Adipose tissue (tissue), 3 donors: Measurements from ENCODE around the gene UBE4A. TPM values are rescaled to one million over a fixed set of nuclear protein-coding genes. Genes with fewer than 3 reads are reported as not detected.
"Not testable (repeated sequence)": the region's sequence is repeated elsewhere in the genome, so short reads cannot be mapped to it uniquely, and the experiment has no call there.

Experiments used
- H3K27ac ChIP-seq: one replicate; pipeline ENCODE4 v1.5.1; 2013; ENCODE audit warnings: low read depth, low read length
- WGBS, 3 donors: extraction: QIAGEN DNeasy Blood & Tissue Kit; methylation state at CpG; one replicate each; pipeline ENCODE4 v1.1.7; 2013; 5-methylcytosine and 5-hydroxymethylcytosine counted together
- polyA plus RNA-seq, 3 donors: library from polyadenylated mRNA; stranded (reverse); fragments of 200-250 nt; gene quantifications; one replicate each; pipeline ENCODE4 v1.2.3, GENCODE V29; 2013
- donor health status: healthy with polysubstance abuse.
- donor health status: Bipolar disorder and iron deficiency.
- donor health status: healthy.

UBE4A gene
- polyA plus RNA-seq, 3 donors: 7.9 to 14.7 (median 11.4) TPM

GRCh38 chr11:118383657-118384056 is 24.3 kb downstream of the UBE4A start:
- WGBS, 3 donors: 92 to 96% (median 96%) methylated on average over 3 of the region's 3 CpGs
- H3K27ac ChIP-seq: no peak overlapping the region

- no peak overlapping the region for H3K27ac ChIP-seq
- WGBS, 3 donors: 86 to 93% (median 91%) methylated on average over 6 of the region's 6 CpGs
Measured at GRCh38 chr11:118396097-118396501, 36.7 kb downstream of the UBE4A start.

- H3K27ac ChIP-seq: no peak overlapping the region
Measured at GRCh38 chr11:118397448-118397847, 38.0 kb downstream of the UBE4A start.

DNA sequence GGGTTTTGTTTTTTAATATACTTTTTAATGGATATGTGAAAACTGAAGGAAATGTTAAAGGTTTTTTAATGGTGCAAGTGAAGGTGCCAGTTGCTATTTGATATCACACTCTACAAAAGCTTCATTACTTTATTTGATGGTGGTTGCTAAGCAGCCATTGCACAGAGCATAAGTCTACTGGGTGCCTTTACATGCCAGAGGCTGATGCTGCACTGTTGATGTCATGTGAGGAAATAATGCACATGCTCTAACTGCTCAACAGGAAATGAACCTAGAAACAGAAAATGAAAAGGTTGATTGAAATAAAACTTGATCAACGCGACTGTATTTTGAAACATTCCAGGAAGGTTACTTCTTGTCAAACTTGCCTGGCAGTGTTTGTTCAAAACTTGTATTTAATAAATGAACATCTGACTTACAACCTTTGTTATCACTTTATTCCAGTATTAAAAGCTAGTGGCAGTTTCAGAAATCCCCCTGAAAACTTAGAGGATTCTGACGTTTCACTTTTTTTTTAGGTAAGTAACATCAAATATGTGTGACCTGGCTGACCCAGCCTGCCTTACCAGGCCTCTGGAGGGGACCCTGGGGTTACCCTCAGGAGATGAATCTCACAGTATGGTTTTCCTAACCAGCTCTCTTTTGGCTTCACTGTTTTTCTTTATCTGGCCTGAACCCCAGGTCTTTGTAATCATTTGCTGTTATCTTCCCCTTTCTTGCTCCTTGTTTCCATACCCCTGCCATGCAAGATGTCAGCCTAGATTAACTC is 39.6 kb downstream of the UBE4A start:
- H3K27ac ChIP-seq: no peak overlapping the region
- 51 to 64% (median 52%) methylated on average over 3 of the region's 3 CpGs for WGBS, 3 donors

GRCh38 chr11:118401151-118401879 is 41.9 kb downstream of the UBE4A start, which contains the start of gene ATP5MG:
Gene ATP5MG, plus strand, starts transcription at chr11:118401606. Its CDS starts 60 bp downstream, at chr11:118401666.
- WGBS, 3 donors: 0% methylated on average over 51 of the region's 51 CpGs
- H3K27ac ChIP-seq: no peak within 1 kb of the TSS

- no peak overlapping the region for H3K27ac ChIP-seq
- 1 to 2% (median 2%) methylated on average over 22 of the region's 22 CpGs for WGBS, 3 donors
Measured at GRCh38 chr11:118401880-118402590, 42.6 kb downstream of the UBE4A start.

GRCh38 chr11:118402594-118402993 is 43.2 kb downstream of the UBE4A start:
- 73 to 88% (median 77%) methylated on average over 7 of the region's 7 CpGs for WGBS, 3 donors
- not testable (repeated sequence) for H3K27ac ChIP-seq

- 58 to 67% (median 62%) methylated on average over 7 of the region's 7 CpGs for WGBS, 3 donors
- H3K27ac ChIP-seq: no peak overlapping the region
Measured at GRCh38 chr11:118406599-118407166, 47.3 kb downstream of the UBE4A start.

DNA sequence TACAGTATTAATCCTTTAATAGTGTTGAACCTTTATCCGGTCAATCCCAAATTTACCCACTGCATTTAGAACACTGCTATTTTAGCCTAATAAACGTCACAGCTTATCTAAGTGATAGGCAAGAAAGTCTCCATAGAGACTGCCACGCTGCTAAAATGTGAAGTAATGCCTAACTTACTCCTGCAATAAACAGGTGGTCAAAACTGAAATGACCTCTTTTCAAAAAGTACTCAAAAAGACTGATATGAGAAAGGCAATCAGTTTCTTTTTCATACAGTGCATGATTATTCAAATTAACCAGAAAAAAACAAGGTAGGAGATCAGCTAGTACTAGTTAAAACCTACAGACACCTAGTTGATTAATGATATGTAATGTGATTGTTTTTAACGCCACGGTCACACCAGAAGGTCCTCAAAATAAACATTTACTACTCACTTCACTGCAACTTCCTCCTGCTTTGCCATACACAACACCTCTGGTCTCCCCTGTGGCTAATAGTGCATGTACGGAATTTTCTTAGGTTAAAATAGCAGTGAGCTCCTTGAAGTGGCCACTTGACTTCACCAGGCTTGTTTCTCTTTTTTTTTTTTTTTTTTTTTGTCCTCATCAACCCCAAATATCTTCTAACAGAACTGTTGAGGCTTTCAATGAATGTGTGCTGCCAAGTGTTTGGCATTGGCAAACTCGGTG is 50.8 kb downstream of the UBE4A start:
- 59 to 90% (median 86%) methylated on average over 7 of the region's 7 CpGs for WGBS, 3 donors

DNA sequence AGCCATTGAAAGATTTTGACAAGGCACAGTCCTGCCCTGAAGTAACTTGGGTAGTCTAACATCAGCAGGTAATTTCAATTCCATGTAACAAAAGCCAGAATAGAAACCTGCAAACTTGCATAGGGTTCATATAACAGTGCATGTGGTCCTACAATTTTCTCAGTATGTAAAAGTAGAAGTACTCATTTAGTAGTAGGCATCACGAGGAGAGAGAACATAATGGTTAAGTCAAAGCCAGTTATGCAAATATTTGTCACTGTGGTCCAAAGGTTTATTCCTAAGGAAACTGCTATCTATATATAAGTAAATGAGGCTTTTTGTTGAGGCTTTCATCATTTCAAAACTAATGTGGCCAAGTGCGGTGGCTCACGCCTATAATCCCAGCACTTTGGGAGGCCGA is 52.1 kb downstream of the UBE4A start:
- WGBS, 3 donors: 81 to 95% (median 88%) methylated on average over 4 of the region's 4 CpGs
- H3K27ac ChIP-seq: no peak overlapping the region

More for the DNA sequence above, 50.8 kb downstream of the UBE4A start:
- no peak overlapping the region for H3K27ac ChIP-seq

DNA sequence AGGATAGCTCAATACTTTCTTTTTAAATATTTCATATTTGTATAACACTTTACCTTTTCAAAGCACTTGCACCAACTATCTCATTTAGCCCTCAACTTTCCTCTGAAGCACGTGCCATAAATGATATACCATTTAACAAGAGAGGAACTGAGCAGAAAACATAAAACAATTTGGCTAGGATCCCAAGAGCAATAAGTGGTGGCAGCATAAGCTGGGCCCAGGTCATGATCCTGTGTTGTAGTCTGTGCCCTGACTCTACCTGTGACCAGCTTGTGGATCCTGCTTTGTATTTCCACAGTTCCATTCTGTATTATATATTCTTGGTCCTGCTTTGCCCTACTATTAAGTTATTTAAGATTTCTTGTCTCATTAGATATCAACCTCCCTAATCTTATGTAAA is 53.5 kb downstream of the UBE4A start:
- no peak overlapping the region for H3K27ac ChIP-seq
- 74 to 89% (median 77%) methylated on average over 1 of the region's 1 CpG for WGBS, 3 donors

GRCh38 chr11:118415062-118415738 is 55.8 kb downstream of the UBE4A start:
- WGBS, 3 donors: 50 to 83% (median 59%) methylated on average over 8 of the region's 8 CpGs
- H3K27ac ChIP-seq: no peak overlapping the region

DNA sequence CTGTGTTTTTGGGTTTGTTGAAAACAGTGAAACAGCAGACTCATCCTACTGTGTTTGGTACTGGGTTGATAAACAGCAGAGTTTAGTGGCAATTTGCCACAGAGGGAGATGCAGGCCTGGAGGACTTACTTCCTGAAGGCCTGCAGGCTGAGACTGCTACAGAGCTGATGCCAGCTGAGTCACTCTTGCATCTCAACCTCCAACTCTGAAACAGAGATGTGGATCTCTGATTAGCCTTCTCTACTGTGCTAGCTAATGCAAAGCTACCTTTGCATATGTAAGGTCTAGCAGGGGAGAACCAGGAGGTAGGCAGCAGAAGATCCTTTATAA is 56.3 kb downstream of the UBE4A start:
- H3K27ac ChIP-seq: no peak overlapping the region

DNA sequence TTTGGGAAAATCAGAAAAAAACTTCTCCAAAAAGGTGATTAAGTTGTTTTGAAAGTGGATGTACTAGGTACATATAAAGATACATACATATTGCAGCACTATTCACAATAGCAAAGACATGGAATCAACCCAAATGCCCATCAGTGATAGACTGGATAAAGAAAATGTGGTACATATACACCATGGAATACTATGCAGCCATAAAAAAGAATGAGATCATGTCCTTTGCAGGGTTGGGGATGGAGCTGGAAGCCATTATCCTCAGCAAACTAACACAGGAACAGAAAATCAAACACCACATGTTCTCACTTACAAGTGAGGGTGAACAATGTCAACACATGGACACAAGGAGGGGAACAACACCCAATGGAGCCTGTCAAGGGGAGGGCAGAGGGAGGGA is 57.5 kb downstream of the UBE4A start:
- H3K27ac ChIP-seq: not testable (repeated sequence)

- 77 to 86% (median 80%) methylated on average over 4 of the region's 4 CpGs for WGBS, 3 donors
- H3K27ac ChIP-seq: no peak overlapping the region
Measured at GRCh38 chr11:118417801-118418200, 58.4 kb downstream of the UBE4A start.

DNA sequence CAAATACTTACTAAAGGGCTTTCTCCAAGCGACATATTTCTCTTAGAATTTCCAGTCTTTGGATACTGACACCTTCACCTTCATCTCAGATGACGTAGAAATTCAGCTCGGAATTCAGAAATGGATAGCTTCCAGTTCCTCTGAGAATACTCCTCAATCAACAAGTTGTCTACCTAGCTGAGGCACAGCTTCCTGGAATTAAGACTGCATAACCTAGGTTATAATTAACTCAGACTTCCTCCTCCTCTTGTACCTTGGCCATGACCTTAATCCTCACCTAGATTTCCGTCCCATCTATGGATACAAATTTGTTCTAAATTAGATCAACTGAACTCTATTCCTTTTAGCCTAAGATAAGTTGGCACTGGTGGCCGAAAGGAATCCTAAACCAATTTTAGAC is 59.4 kb downstream of the UBE4A start:
- H3K27ac ChIP-seq: no peak overlapping the region
- 49 to 80% (median 76%) methylated on average over 5 of the region's 5 CpGs for WGBS, 3 donors

GRCh38 chr11:118427707-118428106 is 68.3 kb downstream of the UBE4A start:
- no peak overlapping the region for H3K27ac ChIP-seq
- WGBS, 3 donors: 3 to 18% (median 4%) methylated on average over 1 of the region's 1 CpG

GRCh38 chr11:118430956-118431355 is 71.6 kb downstream of the UBE4A start:
- 68 to 75% (median 71%) methylated on average over 2 of the region's 2 CpGs for WGBS, 3 donors
- no peak overlapping the region for H3K27ac ChIP-seq
